Kidney epithelial cell (primary cell): ENCODE results near the gene SUB1. TPM values are rescaled to one million over a fixed set of nuclear protein-coding genes. Genes with fewer than 3 reads are reported as not detected.

Experiments used
- DNase-seq: peaks from one replicate; pipeline ENCODE4 v3.0.0-alpha.2; 2010; ENCODE audit warnings: low read depth
- H3K27me3 ChIP-seq: 2 replicates; pipeline ENCODE4 v1.6.0; 2011; ENCODE audit warnings: low read length; ENCODE audit not compliant: control insufficient read depth, insufficient read depth
- H3K36me3 ChIP-seq: 2 replicates; pipeline ENCODE4 v1.5.1; 2011; ENCODE audit warnings: low read length; ENCODE audit not compliant: control insufficient read depth, insufficient read depth
- H3K4me3 ChIP-seq: 2 replicates; pipeline ENCODE4 v1.5.1; 2011; ENCODE audit warnings: low read depth, mild to moderate bottlenecking, control low read depth, low read length
- total RNA-seq: library from RNA; depleted of rRNA; stranded (reverse); fragments of >200 nt; gene quantifications from 2 replicates; pipeline ENCODE4 v1.2.3, GENCODE V29; 2015
- TF ChIP-seq, protein P1 (sequence below): IDR thresholded peaks from 2 replicates; pipeline ENCODE4 v1.5.1; 2011; ENCODE audit warnings: mild to moderate bottlenecking, moderate library complexity, low read length, control low read depth, inconsistent platforms; ENCODE audit not compliant: insufficient read depth, poor library complexity, severe bottlenecking

The SUB1 gene
- total RNA-seq, 1 donor from 2014 or later = 199 TPM

DNA sequence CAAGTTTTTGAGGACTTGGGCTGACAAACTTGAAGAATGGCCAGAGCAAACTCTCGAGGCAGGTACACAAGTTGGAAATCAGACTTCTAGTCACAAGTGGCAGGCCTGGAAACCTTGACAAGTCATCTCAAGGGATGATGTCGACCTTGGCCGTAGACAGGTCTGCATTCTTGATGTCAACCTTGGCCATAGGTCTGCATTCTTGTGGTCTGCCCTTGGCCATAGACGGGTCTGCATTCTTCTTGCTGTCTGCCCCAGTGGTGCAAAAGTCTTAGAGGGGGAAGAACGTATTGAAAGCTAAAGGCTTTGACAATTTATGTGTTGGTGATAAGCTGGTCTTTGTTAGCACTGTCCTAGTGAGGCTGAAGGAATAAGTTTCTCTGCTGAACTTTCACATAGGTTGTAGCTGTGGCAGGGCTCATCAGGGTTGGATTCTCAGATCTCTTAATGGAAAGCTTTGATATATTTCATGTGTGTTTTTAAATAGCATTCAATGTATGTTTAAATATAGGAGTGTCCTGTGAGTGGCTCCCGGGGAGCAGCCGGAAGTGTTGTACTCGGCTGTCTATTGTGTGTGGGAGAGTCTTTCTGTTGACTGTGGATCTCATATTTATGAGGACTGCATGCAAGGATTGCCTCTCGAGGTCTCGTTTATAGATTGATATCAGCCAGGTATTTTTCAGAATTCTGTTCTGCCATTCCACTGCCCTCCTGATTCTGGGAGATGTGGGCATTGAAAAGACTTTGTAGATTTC, 27.0 kb downstream of the SUB1 start:
- DNase-seq = no peak

DNA sequence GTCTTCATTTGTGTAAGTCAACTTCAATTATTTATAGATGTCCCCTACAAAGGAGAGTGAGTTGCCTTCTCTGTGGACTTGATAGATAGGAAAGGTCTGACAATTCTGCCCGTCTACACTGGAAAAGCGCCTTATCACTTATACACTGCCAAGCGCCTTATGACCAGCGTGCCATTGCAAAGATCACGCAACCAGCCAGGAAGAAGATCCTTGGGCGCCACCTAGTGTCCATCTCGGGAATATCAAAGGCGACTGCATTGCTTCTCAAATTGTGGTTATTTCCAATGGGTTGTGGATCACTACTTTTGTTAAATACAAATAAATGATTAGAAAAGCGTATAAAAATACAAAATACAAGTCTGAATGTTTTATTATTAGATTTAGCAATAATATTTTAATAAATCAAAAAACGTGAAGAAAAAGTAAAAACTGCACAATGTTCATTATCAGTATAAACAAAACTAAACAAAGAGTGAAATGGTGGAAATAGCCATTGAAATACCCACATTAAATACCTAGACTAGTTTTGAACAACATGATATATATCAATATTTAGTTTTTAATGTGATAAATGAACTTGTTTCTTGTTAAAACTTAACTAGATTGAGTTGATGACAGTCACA, 27.8 kb downstream of the SUB1 start:
- Histone ChIP-seq H3K27me3 (no peaks in the 10 kb centered on the region), H3K36me3 (peaks cover 1% of the 10 kb centered on the region), H3K4me3 (no peak overlapping the region)
- TF ChIP-seq, protein P1, sequence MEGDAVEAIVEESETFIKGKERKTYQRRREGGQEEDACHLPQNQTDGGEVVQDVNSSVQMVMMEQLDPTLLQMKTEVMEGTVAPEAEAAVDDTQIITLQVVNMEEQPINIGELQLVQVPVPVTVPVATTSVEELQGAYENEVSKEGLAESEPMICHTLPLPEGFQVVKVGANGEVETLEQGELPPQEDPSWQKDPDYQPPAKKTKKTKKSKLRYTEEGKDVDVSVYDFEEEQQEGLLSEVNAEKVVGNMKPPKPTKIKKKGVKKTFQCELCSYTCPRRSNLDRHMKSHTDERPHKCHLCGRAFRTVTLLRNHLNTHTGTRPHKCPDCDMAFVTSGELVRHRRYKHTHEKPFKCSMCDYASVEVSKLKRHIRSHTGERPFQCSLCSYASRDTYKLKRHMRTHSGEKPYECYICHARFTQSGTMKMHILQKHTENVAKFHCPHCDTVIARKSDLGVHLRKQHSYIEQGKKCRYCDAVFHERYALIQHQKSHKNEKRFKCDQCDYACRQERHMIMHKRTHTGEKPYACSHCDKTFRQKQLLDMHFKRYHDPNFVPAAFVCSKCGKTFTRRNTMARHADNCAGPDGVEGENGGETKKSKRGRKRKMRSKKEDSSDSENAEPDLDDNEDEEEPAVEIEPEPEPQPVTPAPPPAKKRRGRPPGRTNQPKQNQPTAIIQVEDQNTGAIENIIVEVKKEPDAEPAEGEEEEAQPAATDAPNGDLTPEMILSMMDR = peak; percentile 89
- DNase-seq = no peak

More for the DNA sequence above, 27.0 kb downstream of the SUB1 start:
- TF ChIP-seq, protein P1 = no peak
- Histone ChIP-seq H3K4me3 (no peak overlapping the region), H3K36me3 (peaks cover 1% of the 10 kb centered on the region), H3K27me3 (no peaks in the 10 kb centered on the region)

DNA sequence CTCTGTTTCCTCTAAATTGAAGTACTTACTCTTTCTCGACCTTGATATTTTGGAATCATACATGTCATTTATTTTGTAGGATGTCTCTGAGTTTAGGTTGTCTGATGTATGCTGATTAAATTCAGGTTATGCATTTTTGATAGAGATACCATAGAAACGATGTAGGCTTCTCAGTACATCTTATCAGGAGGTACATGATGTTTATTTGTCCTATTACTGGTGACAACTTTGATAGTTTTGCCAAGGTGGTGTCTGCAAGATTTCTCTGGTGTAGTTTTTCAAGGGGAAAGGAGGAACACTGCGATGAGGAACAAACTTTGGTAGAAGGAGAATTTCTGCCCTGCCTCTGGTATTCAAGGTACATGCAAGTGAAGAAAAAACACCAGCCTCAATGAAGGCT, 29.9 kb downstream of the SUB1 start:
- Histone ChIP-seq H3K4me3 (no peak overlapping the region), H3K36me3 (peaks cover 1% of the 10 kb centered on the region), H3K27me3 (no peaks in the 10 kb centered on the region)
- TF ChIP-seq, protein P1 = no peak
- no peak for DNase-seq

- no peak for DNase-seq
- no peaks in the 10 kb centered on the region for H3K36me3 ChIP-seq
- H3K4me3 ChIP-seq = no peak overlapping the region
- TF ChIP-seq, protein P1 = no peak
- H3K27me3 ChIP-seq = no peaks in the 10 kb centered on the region
Measured at GRCh38 chr5:32618962-32619361, 33.6 kb downstream of the SUB1 start.

GRCh38 chr5:32621256-32621655, 35.9 kb downstream of the SUB1 start:
- H3K27me3 ChIP-seq = no peaks in the 10 kb centered on the region
- TF ChIP-seq, protein P1 = no peak
- no peak for DNase-seq
- H3K4me3 ChIP-seq = no peak overlapping the region
- no peaks in the 10 kb centered on the region for H3K36me3 ChIP-seq

DNA sequence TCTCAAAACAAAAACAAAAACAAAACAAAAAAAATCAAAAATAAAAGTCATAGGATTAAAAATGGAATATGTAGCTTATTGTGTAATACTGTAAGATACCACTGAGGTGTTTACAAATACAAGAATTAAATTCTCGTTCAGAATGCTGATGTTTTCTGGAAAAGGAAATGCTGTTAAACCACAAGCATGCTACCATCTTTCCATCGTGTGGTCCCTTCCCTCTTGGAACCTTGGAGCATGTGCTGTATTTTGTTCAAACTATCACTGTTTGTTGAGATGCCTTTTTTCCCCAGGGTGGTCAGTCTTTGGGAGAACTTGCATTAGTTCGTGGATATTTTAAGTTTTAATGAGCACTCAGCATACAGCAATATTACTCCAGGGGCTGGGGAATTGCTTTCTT, 39.7 kb downstream of the SUB1 start:
- Histone ChIP-seq H3K27me3 (no peaks in the 10 kb centered on the region), H3K4me3 (no peak overlapping the region), H3K36me3 (no peaks in the 10 kb centered on the region)
- TF ChIP-seq, protein P1 = no peak
- no peak for DNase-seq
